ENCODE measurements around the gene TSC22D2. TPM values are rescaled to one million over a fixed set of nuclear protein-coding genes. Genes with fewer than 3 reads are reported as not detected.

TSC22D2 gene
- total and polyA plus RNA-seq, 2 donors (not counting 3 experiments of a cell fraction or from before 2014, with no cell fraction given): 7.6 to 43.9 TPM

GRCh38 chr3:150373234-150373875 lies 34.7 kb upstream of the TSC22D2 start:
- Histone ChIP-seq H3K9me1 (replicated peaks; ENCODE audit: control insufficient read depth, extremely low read depth, insufficient read depth, low read length) (no peaks in the 10 kb centered on the region), H3K9ac (replicated peaks; ENCODE audit: extremely low read depth, insufficient read depth, low read length) (peak overlapping the region; percentile 69), H4K20me1 (replicated peaks; ENCODE audit: control insufficient read depth, extremely low read depth, insufficient read depth, low read length) (no peaks in the 10 kb centered on the region), H3K79me2 (ENCODE audit: control insufficient read depth, insufficient read depth, low read length) (peaks cover 6% of the 10 kb centered on the region), H3K9me3 (replicated peaks; ENCODE audit: control insufficient read depth, insufficient read depth, low read length) (no peaks in the 10 kb centered on the region), H3K4me3 (replicated peaks in 1 of 3; ENCODE audit: insufficient read depth in 1 of 3, low read depth in 1 of 3, low read length in 3 of 3) (no peak overlapping the region), H2AFZ (ENCODE audit: low read depth, low read length) (no peak overlapping the region), H3K27ac (ENCODE audit: insufficient read depth, low read depth, low read length) (peak overlapping the region; percentile 89), H3K4me2 (ENCODE audit: insufficient read depth, low read length) (no peak overlapping the region), H3K4me1 (ENCODE audit: control insufficient read depth, extremely low read depth, insufficient read depth, low read length) (peaks cover 39% of the 10 kb centered on the region), H3K27me3 (ENCODE audit: control insufficient read depth in 2 of 2, insufficient read depth in 2 of 2, low read length in 2 of 2) (no peaks in the 10 kb centered on the region), H3K36me3 (ENCODE audit: control insufficient read depth in 2 of 2, extremely low read depth in 1 of 2, insufficient read depth in 2 of 2, low read length in 2 of 2) (no peaks in the 10 kb centered on the region)
- TF ChIP-seq MAX (IDR thresholded peaks at IDR 0.05; ENCODE audit: insufficient read depth, insufficient read length) (no peak), JUN (IDR thresholded peaks at IDR 0.05; ENCODE audit: borderline replicate concordance, insufficient read depth, insufficient read length, low read depth) (no peak), MYC (IDR thresholded peaks at IDR 0.05; ENCODE audit: low read depth, low read length) (no peak), EZH2 (IDR thresholded peaks at IDR 0.05; ENCODE audit: borderline replicate concordance, low read depth, low read length, severe bottlenecking) (no peak), POLR2A (IDR thresholded peaks at IDR 0.05; ENCODE audit: low read depth, low read length) (no peak), GATA2 (IDR thresholded peaks at IDR 0.05; ENCODE audit: insufficient read depth, insufficient read length, low read depth, low read length) (no peak), FOS (IDR thresholded peaks at IDR 0.05; ENCODE audit: borderline replicate concordance, insufficient read depth, low read length) (no peak), POLR2AphosphoS5 (IDR thresholded peaks at IDR 0.05; ENCODE audit: insufficient read depth, low read depth, low read length) (no peak)
- TF ChIP-seq, protein P1, sequence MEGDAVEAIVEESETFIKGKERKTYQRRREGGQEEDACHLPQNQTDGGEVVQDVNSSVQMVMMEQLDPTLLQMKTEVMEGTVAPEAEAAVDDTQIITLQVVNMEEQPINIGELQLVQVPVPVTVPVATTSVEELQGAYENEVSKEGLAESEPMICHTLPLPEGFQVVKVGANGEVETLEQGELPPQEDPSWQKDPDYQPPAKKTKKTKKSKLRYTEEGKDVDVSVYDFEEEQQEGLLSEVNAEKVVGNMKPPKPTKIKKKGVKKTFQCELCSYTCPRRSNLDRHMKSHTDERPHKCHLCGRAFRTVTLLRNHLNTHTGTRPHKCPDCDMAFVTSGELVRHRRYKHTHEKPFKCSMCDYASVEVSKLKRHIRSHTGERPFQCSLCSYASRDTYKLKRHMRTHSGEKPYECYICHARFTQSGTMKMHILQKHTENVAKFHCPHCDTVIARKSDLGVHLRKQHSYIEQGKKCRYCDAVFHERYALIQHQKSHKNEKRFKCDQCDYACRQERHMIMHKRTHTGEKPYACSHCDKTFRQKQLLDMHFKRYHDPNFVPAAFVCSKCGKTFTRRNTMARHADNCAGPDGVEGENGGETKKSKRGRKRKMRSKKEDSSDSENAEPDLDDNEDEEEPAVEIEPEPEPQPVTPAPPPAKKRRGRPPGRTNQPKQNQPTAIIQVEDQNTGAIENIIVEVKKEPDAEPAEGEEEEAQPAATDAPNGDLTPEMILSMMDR (IDR thresholded peaks at IDR 0.05; ENCODE audit: extremely low read depth in 1 of 2, insufficient read depth in 1 of 2, low read depth in 1 of 2, low read length in 2 of 2): no peak
- dilution Hi-C loops (cut with MboI; ENCODE audit: extremely low pct_ligation_motif_present, low sequenced_read_pairs) (no loop called here), intact Hi-C loops (cut with micrococcal nuclease) (loop anchor here (2.0 kb wide), 1 partner anchor 17 kb away; no protein-coding TSS in a partner anchor)
- no peak for FAIRE-seq
- BruUV-seq (replicated peaks): no TSS peak
- DNase-seq (ENCODE audit: low read depth, low spot score): no peak
- ChIA-PET CTCF (interaction anchor here (3.0 kb wide), 1 partner anchor 122 kb away, joined by 18 read pairs; no protein-coding TSS in a partner anchor), POLR2A (interaction anchor here (1.0 kb wide), 1 partner anchor 35 kb away, joined by 3 read pairs; no protein-coding TSS in a partner anchor)

Data from endothelial cell of umbilical vein (primary cell).